Amniotic epithelial cell (primary cell): ENCODE measurements around the gene HMCN2.

Experiments used
- DNase-seq: peaks from one replicate; pipeline ENCODE4 v3.0.0-alpha.2; 2010; ENCODE audit warnings: low read depth

The HMCN2 gene

GRCh38 chr9:130346431-130346830, 80.9 kb downstream of the HMCN2 start:
- no peak for DNase-seq

DNA sequence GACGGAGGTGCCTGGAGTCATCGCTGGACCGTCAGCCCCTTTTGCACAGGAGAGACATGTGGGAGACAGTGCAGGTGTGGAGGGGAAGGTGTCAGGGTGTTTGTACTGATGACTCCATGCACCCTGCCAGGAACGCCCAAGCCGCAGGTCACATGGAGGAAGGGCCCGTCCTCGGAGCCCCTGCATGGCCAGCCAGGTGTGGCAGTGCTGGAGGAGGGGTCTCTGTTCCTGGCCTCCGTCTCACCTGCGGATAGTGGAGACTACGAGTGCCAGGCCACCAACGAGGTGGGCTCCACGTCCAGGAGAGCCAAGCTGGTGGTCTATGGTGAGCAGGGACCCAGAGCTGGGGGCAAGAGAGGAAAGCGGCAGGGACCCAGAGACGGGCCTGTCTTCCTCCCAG, 81.5 kb downstream of the HMCN2 start:
- DNase-seq, result no peak

DNA sequence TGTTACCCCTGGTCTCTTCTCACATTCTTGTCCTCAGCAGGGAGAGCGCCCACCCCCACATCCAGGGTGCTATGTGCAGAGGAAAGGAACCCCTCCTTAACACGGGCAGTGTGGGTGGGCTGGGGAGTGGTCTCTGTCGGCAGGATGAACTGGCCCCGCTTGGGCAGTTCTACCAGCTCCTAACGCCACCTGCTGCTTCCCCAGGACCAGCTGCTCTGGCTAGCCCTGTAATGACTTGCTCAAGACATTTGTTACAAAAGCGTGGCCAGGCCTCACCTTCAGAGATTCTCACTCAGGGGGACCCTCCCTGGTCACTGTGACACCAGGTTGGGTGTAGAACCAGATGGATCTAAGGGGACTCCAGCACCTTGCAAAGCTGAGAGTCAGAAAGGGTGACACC, 82.4 kb downstream of the HMCN2 start:
- DNase-seq, result no peak

DNA sequence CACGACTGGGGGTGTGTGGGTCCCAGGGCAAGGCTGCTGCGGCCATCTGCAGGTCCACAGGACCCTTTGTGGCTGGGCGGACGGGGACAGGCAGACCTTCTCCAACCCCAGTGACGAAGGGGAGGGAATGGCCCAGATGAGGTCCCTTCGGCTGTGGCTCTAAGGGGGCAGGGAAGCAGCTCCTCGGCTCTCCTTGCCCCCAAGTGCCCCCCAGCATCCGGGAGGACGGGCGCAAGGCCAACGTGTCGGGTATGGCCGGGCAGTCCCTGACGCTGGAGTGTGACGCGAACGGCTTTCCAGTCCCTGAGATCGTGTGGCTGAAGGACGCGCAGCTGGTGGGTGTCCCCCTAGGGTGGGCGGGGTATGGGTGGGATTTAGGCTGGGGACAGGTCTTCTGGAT, 82.8 kb downstream of the HMCN2 start:
- no peak for DNase-seq

GRCh38 chr9:130348881-130349280, 83.3 kb downstream of the HMCN2 start:
- DNase-seq, result no peak

GRCh38 chr9:130349398-130349797, 83.8 kb downstream of the HMCN2 start:
- DNase-seq, result no peak

DNA sequence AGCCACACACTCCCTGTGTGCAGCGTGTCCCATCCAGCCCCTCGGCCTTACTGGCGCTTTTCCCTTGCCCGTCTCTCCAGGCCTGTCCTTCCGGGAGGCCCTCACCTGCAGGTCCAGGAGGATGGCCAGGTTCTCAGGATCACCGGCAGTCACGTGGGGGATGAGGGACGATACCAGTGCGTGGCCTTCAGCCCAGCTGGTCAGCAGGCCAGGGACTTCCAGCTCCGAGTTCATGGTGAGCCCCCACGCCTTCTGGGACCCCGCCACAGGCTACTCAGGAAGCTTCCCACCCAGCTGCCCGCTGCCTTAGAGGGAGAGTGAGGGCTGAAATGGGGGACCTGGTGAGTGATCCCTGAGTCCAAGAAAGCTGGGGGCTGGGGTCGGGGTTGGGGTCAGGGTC, 85.8 kb downstream of the HMCN2 start:
- no peak for DNase-seq

- no peak for DNase-seq
These were observed 86.5 kb downstream of the HMCN2 start for GRCh38 chr9:130352081-130352480.

DNA sequence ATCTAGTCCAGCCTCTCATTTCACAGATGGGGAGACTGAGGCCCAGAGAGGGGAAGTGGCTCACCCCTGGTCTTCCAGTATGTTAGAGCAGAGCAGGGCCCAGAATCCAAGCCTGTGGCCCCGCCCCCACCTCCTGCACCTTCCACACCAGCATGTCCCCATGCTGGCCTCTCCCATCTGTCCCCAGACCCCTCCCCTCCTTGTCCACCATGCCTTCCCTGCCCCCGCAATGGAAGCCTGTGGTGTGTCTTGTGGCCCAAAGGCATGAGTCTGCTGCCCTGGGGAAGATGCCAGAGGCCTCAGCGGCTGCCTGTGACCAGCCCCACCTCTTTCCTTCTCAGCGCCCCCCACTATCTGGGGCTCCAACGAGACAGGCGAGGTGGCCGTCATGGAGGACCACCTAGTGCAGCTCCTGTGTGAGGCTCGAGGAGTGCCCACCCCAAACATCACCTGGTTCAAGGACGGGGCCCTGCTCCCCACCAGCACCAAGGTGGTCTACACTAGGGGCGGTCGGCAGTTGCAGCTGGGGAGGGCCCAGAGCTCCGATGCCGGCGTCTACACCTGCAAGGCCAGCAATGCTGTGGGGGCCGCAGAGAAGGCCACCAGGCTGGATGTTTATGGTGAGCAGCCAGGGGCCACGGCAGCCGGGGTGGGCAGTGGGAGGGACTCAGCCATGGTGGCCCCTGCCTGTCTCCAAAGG, 87.2 kb downstream of the HMCN2 start:
- no peak for DNase-seq

GRCh38 chr9:130354378-130354777, 88.8 kb downstream of the HMCN2 start:
- no peak for DNase-seq

DNA sequence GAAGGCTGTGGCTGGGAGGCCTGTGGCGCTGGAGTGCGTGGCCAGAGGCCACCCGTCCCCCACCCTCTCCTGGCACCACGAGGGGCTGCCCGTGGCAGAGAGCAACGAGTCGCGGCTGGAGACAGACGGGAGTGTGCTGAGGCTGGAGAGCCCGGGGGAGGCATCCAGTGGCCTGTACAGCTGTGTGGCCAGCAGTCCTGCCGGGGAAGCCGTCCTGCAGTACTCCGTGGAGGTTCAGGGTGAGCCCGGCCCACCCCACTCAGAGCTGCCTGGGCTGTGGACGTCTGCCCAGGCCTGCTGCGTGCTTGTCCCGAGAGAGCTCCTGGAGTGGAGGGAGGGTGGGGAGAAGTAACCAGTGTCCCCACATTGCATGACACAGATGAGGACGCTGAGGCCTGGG, 89.2 kb downstream of the HMCN2 start:
- no peak for DNase-seq

DNA sequence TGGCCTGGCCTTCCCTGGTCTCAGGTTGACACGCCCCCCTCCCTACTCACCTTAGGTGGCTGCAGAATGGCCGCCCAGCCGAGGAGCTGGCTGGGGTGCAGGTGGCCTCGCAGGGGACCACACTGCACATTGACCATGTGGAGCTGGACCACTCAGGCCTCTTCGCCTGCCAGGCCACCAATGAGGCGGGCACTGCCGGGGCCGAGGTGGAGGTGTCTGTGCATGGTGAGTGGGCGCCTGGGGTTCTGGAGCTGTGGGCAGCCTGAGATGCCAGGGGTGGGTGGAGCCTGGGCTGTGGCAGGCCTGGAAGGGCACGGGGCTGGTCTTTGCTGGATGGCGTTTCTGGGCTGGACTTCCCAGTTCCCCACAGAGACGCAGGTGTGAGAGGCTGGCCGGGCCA, 90.5 kb downstream of the HMCN2 start:
- no peak for DNase-seq

DNA sequence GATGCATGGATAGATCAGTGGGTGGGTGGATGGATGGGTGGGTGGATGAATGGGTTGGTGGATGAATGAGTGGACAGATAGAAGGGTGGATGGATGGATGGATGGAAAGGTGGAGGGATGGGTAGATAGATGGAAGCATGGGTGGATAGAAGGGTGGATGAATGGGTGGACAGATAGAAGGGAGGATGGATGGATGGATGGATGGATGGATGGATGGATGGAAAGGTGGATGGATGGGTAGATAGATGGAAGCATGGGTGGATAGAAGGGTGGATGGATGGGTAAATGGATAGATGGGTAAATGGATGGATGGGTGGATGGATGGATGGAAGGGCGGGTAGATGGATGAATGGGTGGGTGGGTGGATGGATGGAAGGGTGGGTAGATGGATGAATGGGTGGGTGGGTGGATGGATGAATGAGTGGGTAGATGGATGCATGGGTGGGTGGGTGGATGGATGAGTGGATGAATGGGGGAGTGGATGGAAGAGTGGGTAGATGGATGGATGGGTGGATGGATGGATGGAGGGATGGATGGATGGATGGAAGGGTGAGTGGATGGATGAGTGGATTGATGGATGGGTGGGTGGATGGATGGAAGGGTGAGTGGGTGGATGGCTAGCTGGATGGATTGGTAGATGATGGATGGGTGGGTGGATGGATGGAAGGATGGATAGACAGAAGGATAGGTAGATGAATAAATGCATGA, 91.5 kb downstream of the HMCN2 start:
- no peak for DNase-seq

GRCh38 chr9:130358928-130359327, 93.4 kb downstream of the HMCN2 start:
- DNase-seq, result no peak

GRCh38 chr9:130359819-130360218, 94.3 kb downstream of the HMCN2 start:
- DNase-seq, result no peak

- DNase-seq, result no peak
These were observed 95.1 kb downstream of the HMCN2 start for GRCh38 chr9:130360672-130361071.

DNA sequence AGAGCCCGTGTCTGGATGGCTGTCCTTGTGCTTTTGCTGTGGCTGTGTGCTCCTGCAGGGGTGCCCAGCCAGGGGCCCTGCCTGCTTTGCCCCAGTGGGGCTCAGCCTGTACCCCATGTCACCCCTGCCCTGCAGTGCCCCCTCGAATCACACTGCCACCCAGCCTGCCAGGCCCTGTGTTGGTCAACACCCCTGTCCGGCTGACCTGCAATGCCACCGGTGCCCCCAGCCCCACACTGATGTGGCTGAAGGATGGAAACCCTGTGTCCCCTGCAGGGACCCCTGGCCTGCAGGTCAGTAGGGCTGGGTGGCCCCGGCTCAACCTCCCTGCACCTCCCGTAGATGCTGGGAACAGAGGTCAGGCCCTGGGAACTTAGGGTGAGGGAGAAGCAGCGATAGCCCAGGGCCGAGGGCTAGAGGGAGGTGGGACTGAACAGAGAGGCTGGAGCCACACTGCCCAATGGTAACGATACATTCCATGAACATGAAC, 96.4 kb downstream of the HMCN2 start:
- DNase-seq, result no peak

DNA sequence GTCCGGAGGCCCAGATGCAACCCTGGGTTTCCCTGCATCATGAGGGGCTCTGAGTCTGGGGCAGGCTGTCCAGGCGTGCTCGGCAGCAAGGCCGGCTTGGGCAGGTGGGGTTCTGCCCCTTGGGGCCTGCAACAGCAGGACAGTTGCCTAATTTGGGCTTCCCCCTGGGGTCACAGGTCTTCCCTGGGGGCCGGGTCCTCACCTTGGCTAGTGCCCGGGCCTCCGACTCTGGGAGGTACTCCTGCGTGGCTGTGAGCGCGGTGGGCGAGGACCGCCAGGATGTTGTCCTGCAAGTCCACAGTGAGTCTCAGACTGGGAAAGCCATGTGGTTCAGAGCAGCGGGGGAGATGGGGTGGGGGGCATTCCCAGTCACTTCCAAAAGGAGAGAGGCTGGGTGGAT, 97.1 kb downstream of the HMCN2 start:
- DNase-seq, result no peak

DNA sequence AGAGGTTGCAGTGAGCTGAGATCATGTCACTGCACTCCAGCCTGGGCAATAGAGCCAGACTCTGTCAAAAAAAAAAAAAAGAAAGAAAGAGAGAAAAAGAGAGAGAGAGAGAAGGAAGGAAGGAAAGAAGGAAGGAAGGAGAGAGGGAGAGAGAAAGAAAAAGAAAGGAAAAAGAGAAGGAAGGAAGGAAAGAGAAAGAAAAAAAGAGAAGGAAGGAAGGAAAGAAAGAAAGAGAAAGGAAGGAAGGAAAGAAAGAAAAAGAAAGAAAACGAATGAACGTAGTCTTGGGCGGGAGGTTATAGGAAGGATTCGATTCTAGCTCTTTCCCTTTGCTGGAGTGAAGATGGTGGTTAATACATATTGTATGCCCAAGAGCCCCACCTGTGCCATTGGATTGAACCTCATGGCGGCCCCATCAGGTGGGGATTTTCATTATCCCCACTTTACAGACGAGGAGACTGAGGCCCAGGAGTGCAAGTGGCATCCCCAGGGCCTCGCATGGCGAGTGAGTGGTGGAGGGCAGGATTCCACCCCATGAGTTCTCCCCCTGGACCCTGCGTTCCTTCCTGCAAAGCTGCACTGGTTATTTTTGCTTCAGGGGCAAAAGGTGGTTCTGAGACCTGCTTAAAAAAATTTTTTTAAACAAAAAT, 98.3 kb downstream of the HMCN2 start:
- DNase-seq, result no peak

DNA sequence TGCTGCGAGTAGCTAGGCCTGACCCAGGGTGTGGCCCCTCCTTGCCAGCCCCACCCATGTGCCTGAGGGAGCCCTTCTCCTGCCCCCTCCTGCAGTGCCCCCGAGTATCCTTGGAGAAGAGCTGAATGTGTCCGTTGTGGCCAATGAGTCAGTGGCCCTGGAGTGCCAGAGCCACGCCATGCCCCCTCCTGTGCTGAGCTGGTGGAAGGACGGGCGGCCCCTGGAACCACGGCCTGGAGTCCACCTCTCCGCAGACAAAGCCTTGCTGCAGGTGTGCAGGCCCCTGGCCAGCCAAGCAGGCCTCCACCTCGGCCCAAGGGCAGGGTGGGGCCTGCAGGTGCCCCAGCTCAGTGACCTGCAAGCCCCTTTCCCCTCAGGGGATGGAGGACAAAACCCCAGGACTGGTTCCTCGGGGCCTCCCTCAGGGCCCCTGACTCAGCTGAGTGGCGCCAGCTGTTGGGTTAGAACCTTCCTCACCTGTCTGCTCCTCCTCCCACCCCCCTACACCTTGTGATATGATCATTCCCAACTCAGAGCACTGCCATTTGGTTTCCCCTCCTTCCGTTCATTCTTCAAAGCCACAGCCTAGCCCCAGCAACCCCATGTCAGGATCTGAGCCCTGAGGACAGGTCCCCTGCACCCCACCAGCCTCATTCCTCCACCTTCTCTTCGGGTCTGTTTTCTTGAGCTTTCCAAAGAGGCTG, 99.2 kb downstream of the HMCN2 start:
- DNase-seq, result no peak

DNA sequence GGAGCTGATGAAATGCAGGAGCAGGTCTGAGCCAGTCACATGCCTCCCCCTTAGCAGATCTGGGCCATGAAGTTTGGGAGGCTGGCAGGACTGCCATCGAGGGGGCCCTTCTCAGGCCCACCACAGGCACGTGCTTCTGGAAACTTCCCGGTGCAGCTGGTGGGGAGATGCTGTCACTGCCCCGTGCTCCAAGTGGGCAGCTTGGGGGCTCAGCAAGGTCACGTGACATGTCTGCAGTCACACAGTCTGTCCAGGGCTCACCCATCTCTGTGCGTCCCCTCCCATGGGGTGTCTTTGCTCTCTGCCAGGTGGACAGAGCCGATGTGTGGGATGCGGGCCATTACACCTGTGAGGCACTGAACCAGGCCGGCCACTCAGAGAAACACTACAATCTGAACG, 99.8 kb downstream of the HMCN2 start:
- no peak for DNase-seq

GRCh38 chr9:130366072-130366471, 100.5 kb downstream of the HMCN2 start:
- DNase-seq, result no peak
